ENCODE measurements around the gene SIT1.

The SIT1 gene

GRCh38 chr9:35682051-35682450 lies 31.3 kb upstream of the SIT1 start:
- no peak for DNase-seq

DNA sequence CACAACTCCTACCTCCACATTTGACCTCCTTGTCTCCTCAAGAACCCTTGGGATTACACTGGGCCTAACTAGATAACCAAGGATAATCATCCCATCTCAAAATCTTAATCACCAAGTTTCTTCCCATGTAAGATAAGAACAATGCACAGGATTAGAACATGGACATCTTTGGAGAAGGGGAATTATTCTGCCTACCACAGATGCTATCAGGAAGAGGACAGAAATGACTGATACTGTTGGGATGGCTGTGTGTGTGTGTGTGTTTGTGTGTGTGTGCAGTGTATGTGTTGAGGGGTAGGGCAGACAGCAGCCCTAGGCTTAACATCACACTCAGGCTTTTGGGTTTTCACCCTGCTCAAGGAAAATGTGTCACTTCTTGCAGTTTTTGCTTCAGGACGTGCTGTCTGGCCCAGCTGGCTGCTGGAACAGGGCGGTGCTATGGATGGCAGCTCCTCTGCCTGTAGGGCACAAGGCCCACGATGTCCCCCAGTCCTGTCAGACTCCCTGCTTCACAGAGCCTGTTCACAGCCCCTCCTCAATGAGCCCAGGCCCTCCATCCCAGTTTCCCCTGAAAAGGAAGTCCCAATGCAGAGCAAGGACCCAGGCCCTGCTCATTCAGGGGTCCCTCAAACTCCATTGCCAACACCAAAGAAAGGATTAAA lies 30.7 kb upstream of the SIT1 start:
- no peak for DNase-seq

DNA sequence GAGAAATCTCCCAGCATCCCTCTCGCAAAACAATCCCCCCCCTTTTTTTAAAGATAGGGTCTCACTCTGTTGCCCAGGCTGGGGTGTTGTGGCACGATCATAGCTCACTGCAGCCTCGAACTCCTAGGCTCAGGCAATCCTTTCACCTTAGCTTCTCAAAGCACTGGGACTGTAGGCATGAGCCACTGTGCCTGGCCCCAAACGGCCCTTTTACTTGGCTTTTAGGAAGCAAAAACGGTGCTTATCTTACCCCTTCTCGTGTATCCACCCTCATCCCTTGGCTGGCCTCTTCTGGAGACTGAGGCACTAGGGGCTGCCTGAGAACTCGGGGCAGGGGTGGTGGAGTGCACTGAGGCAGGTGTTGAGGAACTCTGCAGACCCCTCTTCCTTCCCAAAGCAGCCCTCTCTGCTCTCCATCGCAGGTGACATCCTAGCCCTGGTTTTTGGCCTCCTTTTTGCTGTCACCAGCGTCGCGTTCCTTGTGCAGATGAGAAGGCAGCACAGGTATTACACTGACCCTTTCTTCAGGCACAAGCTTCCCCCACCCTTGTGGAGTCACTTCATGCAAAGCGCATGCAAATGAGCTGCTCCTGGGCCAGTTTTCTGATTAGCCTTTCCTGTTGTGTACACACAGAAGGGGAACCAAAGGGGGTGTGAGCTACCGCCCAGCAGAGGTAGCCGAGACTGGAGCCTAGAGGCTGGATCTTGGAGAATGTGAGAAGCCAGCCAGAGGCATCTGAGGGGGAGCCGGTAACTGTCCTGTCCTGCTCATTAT lies 29.8 kb upstream of the SIT1 start:
- DNase-seq, result peak; percentile 89

DNA sequence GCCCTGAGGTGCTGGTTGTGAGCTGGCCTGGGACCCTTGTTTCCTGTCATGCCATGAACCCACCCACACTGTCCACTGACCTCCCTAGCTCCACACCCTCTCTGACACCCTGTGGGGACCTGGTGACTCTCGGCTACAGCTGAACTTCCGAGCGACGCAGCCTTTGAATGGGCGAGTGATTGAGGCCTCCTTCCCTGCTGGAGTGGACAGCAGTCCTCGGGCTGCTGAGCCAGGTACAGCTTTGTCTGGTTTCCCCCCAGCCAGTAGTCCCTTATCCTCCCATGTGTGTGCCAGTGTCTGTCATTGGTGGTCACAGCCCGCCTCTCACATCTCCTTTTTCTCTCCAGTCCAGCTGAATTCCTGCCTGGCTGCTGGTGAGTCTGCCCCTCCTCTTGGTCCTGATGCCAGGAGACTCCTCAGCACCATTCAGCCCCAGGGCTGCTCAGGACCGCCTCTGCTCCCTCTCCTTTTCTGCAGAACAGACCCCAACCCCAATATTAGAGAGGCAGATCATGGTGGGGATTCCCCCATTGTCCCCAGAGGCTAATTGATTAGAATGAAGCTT lies 29.1 kb upstream of the SIT1 start:
- no peak for DNase-seq

GRCh38 chr9:35679091-35679490 lies 28.4 kb upstream of the SIT1 start:
- DNase-seq, result no peak

DNA sequence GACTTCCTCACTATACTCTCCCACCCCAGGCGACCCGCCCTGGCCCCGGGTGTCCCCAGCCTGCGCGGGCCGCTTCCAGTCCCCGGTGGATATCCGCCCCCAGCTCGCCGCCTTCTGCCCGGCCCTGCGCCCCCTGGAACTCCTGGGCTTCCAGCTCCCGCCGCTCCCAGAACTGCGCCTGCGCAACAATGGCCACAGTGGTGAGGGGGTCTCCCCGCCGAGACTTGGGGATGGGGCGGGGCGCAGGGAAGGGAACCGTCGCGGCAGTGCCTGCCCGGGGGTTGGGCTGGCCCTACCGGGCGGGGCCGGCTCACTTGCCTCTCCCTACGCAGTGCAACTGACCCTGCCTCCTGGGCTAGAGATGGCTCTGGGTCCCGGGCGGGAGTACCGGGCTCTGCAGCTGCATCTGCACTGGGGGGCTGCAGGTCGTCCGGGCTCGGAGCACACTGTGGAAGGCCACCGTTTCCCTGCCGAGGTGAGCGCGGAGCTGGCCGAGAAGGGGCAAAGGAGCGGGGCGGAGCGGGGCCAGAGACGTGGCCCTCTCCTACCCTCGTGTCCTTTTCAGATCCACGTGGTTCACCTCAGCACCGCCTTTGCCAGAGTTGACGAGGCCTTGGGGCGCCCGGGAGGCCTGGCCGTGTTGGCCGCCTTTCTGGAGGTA lies 25.1 kb upstream of the SIT1 start:
- DNase-seq, result no peak

DNA sequence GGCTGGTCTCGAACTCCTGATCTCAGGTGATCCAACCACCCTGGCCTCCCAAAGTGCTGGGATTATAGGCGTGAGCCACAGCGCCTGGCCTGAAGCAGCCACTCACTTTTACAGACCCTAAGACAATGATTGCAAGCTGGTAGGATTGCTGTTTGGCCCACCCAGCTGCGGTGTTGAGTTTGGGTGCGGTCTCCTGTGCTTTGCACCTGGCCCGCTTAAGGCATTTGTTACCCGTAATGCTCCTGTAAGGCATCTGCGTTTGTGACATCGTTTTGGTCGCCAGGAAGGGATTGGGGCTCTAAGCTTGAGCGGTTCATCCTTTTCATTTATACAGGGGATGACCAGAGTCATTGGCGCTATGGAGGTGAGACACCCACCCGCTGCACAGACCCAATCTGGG lies 24.5 kb upstream of the SIT1 start:
- DNase-seq, result no peak

GRCh38 chr9:35674025-35674361 lies 23.3 kb upstream of the SIT1 start:
- DNase-seq, result no peak

- DNase-seq, result no peak
Observed at GRCh38 chr9:35673132-35674024, 22.6 kb upstream of the SIT1 start, which contains the start of gene CA9. CA9 (plus strand) TSS chr9:35673928; CDS start chr9:35673960, 32 bp downstream.

DNA sequence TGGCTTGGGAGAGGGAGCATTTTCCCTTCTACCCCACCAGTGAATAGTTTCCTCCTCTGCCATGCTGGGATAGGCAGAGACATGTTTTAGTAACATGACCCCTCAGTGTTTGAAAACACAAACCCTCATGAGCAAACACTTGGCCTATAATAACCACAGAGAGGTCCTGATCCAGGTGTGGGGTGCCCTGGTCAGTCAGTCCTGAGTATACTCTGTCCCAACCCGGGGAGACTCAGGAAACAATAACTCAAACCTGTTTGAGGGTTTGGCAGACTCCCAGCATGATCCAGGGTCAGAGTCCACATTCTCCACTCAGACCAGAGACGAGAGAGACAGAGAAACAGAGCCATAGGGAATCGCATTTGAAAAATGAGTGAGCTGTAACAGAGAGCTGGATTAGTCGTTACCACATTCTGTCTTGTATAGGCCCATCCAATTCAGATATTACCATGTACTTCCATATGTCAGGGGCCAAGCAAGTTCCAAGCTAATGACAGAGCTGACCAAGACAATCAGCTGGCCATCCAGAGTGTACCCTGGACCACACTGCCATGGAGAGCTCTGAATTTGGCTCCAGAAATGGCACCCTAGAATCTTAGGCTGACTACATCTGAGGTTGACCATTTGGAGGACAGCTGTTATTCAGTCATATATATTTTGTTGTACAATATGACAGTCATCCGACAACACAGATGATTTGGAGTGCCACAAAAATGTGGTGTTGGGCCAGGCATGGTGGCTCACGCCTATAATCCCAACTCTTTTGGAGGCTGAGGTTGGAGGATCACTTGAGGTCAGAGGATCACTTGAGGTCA lies 18.8 kb upstream of the SIT1 start:
- DNase-seq, result no peak

- DNase-seq, result no peak
Observed at GRCh38 chr9:35667939-35668338, 17.2 kb upstream of the SIT1 start.

- no peak for DNase-seq
Observed at GRCh38 chr9:35666549-35666948, 15.8 kb upstream of the SIT1 start.

- DNase-seq, result no peak
Observed at GRCh38 chr9:35666045-35666444, 15.3 kb upstream of the SIT1 start.

DNA sequence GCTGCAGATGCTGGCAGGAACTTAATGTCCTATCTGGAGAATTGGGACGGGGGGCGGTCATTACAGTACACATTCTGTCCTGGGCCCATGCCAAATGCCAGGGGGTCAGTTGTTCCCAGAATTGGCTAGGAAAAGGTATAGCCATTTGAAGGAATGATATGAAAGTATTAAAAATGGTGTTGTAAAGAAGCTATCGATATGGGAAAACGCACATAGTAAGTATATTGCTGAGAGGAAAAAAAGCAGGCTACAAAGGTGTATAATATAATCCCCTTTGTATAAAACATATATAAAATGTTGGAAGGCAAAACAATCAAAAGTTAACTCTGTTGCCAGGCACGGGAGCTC lies 14.7 kb upstream of the SIT1 start:
- DNase-seq, result no peak

- DNase-seq, result peak; percentile 66
Observed at GRCh38 chr9:35664531-35665470, 14.1 kb upstream of the SIT1 start, which contains the start of gene ARHGEF39. ARHGEF39 (minus strand) TSS chr9:35665195; CDS start chr9:35665169, 26 bp downstream.

GRCh38 chr9:35662437-35662836 lies 11.7 kb upstream of the SIT1 start:
- no peak for DNase-seq

- DNase-seq, result no peak
Observed at GRCh38 chr9:35661756-35662350, 11.1 kb upstream of the SIT1 start.

GRCh38 chr9:35660966-35661415 lies 10.3 kb upstream of the SIT1 start:
- no peak for DNase-seq

DNA sequence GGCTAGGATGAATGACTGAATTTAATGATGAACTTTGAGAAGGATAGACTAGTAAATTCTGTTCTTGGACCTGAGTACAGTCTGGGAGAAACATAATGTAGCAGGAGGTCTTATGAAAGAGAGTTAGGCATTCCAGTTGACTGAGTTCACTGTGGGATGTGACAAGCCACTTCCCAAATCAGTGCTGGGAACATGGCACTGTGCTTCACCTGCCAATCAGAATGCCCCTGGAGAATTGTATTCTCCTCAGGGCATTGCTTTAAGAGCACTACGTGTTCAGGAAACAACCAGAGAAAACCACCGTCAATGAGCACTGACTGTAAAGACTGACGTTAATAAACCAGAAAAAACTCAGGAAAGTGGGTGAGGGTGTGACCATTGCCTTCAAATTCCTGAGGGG lies 8.6 kb upstream of the SIT1 start:
- DNase-seq, result no peak

- no peak for DNase-seq
Observed at GRCh38 chr9:35658968-35659220, 8.2 kb upstream of the SIT1 start.
